Nephron progenitor cell (in vitro differentiated cells): ENCODE data around the gene SLC8A1.
A peak's percentile ranks its signal among the peaks of the same experiment; 100 is the strongest.

Source experiments
- DNase-seq: peaks from one replicate; pipeline ENCODE4 v3.0.0; 2021
- H3K27ac Mint-ChIP-seq: 2 replicates; pipeline ENCODE4 v1.8.0; 2021; ENCODE audit warnings: mild to moderate bottlenecking, moderate library complexity, mixed read lengths
- H3K27me3 Mint-ChIP-seq: 2 replicates; pipeline ENCODE4 v1.8.0; 2021; ENCODE audit warnings: mild to moderate bottlenecking, low read depth, mixed read lengths; ENCODE audit not compliant: poor library complexity
- H3K36me3 Mint-ChIP-seq: 2 replicates; pipeline ENCODE4 v1.8.0; 2021; ENCODE audit warnings: low read depth, mixed read lengths
- H3K4me1 Mint-ChIP-seq: 2 replicates; pipeline ENCODE4 v1.8.0; 2021; ENCODE audit warnings: mixed read lengths
- H3K4me3 Mint-ChIP-seq: 2 replicates; pipeline ENCODE4 v1.8.0; 2021; ENCODE audit warnings: mild to moderate bottlenecking, moderate library complexity, mixed read lengths
- H3K9me3 Mint-ChIP-seq: 2 replicates; pipeline ENCODE4 v1.8.0; 2021; ENCODE audit warnings: mild to moderate bottlenecking, moderate library complexity, mixed read lengths
- CTCF ChIP-seq: fragments of 200-600 bp; sonication (generic); IDR thresholded peaks from 2 replicates; pipeline ENCODE4 v1.5.0; 2021; ENCODE audit warnings: antibody characterized with exemption

The SLC8A1 gene

GRCh38 chr2:40339026-40339425 is 112.9 kb downstream of the SLC8A1 start:
- TF ChIP-seq CTCF: no peak
- H3K27me3 Mint-ChIP-seq: no peaks in the 10 kb centered on the region
- H3K4me3 Mint-ChIP-seq: no peak overlapping the region
- DNase-seq: no peak
- H3K27ac Mint-ChIP-seq: no peak overlapping the region
- H3K9me3 Mint-ChIP-seq: no peaks in the 10 kb centered on the region
- no peaks in the 10 kb centered on the region for H3K36me3 Mint-ChIP-seq
- no peaks in the 10 kb centered on the region for H3K4me1 Mint-ChIP-seq

GRCh38 chr2:40332191-40332826 is 119.6 kb downstream of the SLC8A1 start:
- H3K9me3 Mint-ChIP-seq: no peaks in the 10 kb centered on the region
- H3K27ac Mint-ChIP-seq: peak overlapping the region; percentile 13
- no peak for TF ChIP-seq CTCF
- H3K4me3 Mint-ChIP-seq: no peak overlapping the region
- H3K4me1 Mint-ChIP-seq: peaks cover 6% of the 10 kb centered on the region
- H3K36me3 Mint-ChIP-seq: no peaks in the 10 kb centered on the region
- H3K27me3 Mint-ChIP-seq: no peaks in the 10 kb centered on the region
- no peak for DNase-seq

GRCh38 chr2:40330096-40330495 is 121.8 kb downstream of the SLC8A1 start:
- no peak overlapping the region for H3K27ac Mint-ChIP-seq

GRCh38 chr2:40329739-40330030 is 122.2 kb downstream of the SLC8A1 start:
- no peak for DNase-seq
- Mint-ChIP-seq H3K4me1 (peaks cover 11% of the 10 kb centered on the region), H3K27ac (no peak overlapping the region), H3K27me3 (no peaks in the 10 kb centered on the region), H3K4me3 (no peak overlapping the region), H3K9me3 (no peaks in the 10 kb centered on the region), H3K36me3 (no peaks in the 10 kb centered on the region)
- no peak for TF ChIP-seq CTCF

More at GRCh38 chr2:40330096-40330495, 121.8 kb downstream of the SLC8A1 start:
- no peaks in the 10 kb centered on the region for H3K27me3 Mint-ChIP-seq
- H3K4me3 Mint-ChIP-seq: no peak overlapping the region
- no peaks in the 10 kb centered on the region for H3K9me3 Mint-ChIP-seq
- DNase-seq: no peak
- TF ChIP-seq CTCF: no peak
- no peaks in the 10 kb centered on the region for H3K36me3 Mint-ChIP-seq
- peaks cover 7% of the 10 kb centered on the region for H3K4me1 Mint-ChIP-seq

GRCh38 chr2:40325116-40325515 is 126.8 kb downstream of the SLC8A1 start:
- Mint-ChIP-seq H3K4me1 (peaks cover 13% of the 10 kb centered on the region), H3K4me3 (no peak overlapping the region), H3K27me3 (peaks cover 3% of the 10 kb centered on the region), H3K9me3 (no peaks in the 10 kb centered on the region), H3K36me3 (no peaks in the 10 kb centered on the region), H3K27ac (peak overlapping the region; percentile 59)
- peak; percentile 7 for DNase-seq
- TF ChIP-seq CTCF: no peak

- no peak overlapping the region for H3K4me3 Mint-ChIP-seq
- H3K36me3 Mint-ChIP-seq: no peaks in the 10 kb centered on the region
- peaks cover 3% of the 10 kb centered on the region for H3K27me3 Mint-ChIP-seq
- peaks cover 10% of the 10 kb centered on the region for H3K4me1 Mint-ChIP-seq
- no peaks in the 10 kb centered on the region for H3K9me3 Mint-ChIP-seq
- no peak for DNase-seq
- H3K27ac Mint-ChIP-seq: peak overlapping the region; percentile 59
- no peak for TF ChIP-seq CTCF
These were observed 127.2 kb downstream of the SLC8A1 start for GRCh38 chr2:40324656-40325055.
